ENCODE data around the gene SLC6A12.
"Not testable (repeated sequence)": the region's sequence is repeated elsewhere in the genome, so short reads cannot be mapped to it uniquely, and the experiment has no call there.

Gene SLC6A12

DNA sequence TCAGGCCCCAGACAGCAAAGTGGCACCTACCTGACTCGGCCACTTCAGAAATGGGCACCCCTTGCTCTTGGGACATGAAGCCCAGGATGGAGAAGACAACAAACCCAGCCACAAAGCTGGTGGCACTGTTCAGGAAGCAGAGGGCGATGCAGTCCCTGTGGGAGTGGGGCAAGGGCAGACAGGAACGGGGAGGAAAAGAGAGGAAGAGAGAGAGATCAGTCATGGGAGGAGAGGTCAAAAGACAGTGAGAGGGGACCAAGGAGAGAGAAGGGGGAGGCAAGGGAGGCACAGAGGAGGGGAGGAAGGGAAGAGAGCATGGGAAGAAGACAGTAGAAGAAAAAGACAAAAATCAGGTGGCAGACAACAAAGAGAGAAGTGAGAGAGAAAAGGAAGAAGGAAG lies 16.6 kb downstream of the SLC6A12 start:
- DNase-seq (ENCODE audit: low read depth) = no peak

DNA sequence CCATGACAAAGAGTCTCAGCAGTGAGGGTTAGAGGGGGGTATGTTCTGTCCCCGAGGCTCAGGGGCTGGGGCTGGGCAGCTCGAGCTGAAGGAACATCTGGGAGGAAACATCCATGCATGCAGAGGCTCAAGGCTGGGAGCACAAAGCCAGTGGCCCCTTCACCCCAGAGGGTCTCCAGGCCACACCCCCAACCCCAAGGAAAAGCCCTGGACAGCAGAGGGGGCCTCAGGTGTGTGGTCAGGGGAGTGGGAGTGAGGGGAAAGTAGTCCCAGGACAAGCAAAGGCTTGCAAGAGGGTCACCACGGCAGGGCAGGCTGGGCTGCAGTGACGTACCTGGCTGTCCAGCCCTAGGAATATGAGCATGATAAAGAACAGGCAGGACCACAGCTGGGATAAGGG lies 17.5 kb downstream of the SLC6A12 start:
- no peak for DNase-seq (ENCODE audit: low read depth)

DNA sequence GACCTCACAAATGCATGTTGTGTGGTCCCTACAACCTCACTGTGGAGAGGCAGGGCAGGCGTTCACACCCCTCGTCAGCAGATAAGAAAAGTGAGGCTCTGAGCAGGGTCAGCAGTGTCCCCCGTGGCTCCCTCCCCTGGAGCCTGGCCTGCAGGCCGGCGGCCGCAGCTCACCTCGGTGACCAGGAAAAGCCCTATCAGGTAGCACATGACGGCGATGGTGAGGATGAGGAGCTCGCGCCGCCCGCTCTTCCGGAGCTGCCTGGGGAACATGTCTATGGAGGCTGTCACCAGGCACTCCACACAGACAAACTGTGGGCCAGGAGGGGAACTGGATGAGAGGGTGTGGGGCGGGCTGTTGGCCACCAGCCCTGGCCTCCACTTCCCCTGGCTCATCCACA lies 18.0 kb downstream of the SLC6A12 start:
- DNase-seq (ENCODE audit: low read depth) = no peak

DNA sequence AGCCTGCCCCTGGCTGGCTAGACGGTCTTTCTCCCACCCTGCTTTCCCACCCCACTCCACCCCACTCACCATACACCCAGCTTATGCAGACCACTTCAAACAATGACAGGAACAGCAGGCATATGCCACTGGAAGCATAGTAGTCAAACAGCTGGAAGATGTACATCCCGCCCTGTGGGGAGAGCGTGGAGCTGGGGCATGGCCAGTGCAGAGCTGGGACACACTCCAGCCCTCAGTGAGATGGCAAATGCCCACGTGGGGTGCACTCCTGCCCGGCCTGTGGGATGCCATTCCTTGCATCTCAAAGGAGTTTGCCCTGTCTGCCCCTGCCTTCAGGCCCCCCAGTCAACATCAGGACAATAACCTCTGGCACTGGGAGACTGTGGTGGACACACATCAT lies 18.8 kb downstream of the SLC6A12 start:
- DNase-seq (ENCODE audit: low read depth) = no peak

DNA sequence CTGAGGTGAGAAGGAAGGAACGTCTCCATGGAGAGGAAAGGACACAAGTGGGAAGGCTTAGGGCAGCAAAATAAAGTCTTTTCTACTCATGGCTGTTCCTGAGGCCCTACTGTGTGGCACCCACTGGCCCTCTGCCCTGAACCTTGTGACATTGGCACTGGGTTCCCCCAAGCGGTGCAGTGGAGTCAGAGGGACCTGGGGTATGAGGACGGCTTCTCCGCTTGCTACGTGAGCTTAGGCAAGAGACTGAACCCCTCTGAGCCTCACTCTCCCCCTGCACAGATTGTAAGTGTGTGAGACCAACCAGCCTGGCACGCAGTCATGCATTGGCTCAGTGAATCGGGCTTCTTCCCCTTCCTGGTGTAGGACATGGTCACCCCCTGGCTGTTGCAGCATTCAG lies 19.7 kb downstream of the SLC6A12 start:
- no peak for DNase-seq (ENCODE audit: low read depth)

DNA sequence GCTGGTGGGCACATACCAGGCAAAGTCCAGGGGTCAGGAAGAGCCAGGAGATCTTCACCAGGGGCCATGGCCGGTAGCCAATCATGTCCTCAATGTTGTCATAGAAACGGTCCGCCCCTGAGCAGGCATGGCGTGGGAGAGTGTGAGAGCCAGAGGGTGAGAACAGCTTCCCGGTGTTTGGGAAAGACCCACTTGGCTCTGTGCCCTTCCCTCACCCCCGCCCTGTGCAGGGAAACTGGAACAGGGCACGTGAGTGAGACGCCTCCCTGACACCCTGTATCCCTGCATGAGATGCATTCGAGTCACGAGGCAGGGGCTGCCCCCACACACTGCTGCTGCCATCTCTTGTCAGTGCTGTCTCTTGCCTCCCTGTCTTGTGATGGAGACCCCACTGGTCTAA lies 20.7 kb downstream of the SLC6A12 start:
- DNase-seq (ENCODE audit: low read depth) = no peak

DNA sequence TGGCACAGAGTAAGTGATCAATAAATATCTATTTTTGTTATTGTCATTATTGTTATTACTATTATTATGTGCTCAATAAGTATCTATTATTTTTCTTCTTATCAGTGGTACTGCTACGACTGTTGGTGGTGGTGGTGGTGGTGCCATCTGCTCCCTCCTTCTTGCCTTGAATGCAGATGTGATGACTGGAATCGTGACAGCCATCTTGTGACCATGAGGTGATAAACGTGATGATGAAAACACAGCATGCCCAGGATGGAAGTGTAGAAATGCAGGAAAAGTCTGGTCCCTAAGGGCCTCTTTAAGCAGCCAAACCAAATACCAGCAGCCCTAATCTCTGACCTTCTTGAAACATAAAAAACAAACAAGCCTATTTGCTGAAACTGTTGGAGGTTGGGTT lies 22.4 kb downstream of the SLC6A12 start:
- DNase-seq (ENCODE audit: low read depth) = no peak

DNA sequence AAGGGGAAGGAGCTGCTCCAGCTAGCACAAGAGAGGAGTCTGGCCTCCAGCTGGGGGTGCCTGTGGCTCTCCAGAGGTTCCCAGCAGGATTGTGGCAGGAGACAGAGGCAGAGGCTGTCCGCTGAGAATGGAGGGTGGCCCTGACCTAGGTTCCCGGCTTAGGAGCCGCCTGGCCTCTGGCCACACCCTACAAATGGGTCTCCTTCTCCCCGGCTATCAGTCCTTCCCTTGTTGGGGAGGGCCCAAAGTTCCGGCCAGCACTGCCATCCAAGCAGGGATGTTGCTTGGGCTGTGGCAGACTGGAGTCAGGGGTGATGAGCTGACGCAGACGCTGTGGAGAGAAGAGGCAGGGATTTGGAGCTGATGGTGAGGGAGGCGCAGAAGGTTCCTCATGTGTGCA lies 23.1 kb downstream of the SLC6A12 start:
- no peak for DNase-seq (ENCODE audit: low read depth)

DNA sequence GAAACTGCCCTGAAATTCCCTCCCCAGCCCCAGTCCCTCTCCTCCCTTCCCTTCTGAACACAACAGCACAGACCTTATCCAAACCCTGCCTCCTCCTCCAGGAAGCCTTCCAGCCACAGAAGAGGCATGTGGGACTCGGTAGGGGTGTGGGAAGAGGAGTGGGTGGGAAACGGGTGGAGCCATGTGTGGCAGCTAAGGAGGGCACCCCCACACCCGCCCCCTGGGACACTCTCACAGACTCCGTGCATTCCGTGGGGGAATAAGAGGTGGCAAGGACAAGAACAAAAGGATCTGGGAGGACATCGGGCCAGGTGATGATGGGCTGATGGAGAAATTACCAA lies 24.4 kb downstream of the SLC6A12 start:
- DNase-seq (ENCODE audit: low read depth) = no peak

DNA sequence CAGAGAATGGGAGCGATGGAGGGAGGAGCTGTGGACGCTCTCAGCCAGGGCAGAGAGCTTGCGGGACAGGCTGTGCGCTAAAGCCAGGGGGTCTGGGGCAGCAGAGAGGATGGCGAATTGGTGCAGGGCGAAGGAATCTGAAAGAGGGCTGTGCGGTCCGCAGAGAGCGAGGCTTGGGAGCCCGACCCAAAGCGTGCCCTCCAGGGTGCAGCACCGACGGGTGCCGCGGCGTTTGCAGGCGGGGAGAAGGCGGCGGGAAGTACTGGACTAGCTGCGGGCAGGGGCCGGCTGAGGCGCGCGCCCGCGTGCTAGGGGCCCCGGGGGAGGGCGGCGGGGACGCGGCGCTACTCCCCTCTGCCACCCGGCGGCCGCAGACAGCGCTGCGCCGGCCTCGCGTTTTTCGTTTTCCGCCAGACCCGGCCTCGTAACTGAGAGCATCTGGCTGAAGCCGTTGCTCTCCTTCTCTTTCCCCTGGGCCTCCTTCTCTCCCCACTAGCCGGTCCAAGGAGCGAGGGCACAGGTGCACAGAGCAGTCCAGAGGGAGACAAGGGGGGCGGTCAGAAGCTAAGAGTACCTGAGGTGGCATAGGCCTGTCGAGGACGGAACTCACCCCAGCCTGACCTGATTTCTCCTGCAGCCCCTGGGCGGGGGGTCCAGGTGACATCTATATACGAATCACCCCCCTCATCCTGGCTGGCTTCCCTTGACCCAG lies 24.9 kb downstream of the SLC6A12 start:
- DNase-seq (ENCODE audit: low read depth) = peak; percentile 9

DNA sequence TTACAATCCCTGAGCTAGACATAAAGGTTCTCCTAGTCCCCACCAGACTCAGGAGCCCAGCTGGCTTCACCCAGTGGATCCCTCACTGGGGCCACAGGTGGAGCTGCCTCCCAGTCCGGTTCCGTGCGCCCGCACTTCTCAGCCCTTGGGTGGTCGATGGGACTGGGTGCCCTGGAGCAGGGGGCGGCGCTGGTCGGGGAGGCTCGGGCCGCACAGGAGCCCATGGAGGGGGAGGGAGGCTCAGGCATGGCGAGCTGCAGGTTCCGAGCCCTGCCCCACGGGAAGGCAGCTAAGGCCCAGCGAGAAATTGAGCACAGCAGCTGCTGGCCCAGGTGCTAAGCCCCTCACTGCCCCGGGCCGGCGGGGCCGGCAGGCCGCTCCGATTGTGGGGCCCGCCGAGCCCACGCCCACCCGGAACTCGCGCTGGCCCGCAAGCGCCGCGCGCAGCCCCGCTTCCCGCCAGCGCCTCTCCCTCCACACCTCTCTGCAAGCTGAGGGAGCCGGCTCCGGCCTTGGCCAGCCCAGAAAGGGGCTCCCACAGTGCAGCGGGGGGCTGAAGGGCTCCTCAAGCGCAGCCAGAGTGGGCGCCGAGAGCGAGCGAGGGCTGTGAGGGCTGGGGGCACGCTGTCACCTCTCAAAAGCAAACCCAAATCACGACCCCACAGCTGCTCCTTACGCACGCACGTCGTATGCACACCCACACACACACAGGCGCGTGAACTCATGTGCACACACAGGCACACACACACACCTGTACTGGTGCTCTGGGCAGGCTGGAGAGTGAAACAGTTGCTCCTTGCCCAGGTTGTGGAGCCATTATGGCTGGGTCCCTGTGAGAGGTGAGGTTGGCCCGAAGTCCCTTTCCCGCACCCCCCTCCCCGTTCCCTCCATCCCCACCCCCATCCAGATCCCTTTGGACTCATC lies 25.7 kb downstream of the SLC6A12 start:
- not testable (repeated sequence) for DNase-seq (ENCODE audit: low read depth)

DNA sequence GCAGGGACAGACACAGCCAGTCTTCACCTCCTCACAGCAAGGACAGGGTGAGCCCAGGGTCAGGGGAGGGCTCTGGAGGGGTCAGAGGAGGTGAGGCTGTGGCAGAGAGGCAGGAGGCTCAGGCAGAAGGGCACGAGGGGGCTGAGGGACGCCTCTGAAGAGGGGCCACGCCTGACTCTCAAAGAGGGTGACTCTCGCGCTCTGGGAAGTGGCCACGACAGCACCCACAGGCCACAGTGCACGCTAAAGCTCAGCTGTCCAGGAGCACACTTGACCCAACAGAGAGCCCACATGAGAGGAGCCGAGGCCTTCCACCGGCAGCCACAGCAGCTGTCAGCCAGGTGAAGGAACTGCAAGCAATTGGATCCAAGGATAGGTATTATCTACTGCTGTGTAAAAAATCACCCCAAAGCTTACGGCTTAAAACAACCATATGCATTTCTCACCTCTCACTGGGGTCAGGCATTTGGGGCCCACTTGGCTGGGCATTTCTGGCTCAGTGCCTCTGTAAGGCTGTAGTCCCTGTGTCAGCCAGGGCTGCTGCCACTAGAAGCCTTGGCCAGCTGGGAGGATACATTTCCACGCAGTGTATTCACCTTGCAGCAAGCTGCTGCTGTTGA lies 27.8 kb downstream of the SLC6A12 start:
- no peak for DNase-seq (ENCODE audit: low read depth)

DNA sequence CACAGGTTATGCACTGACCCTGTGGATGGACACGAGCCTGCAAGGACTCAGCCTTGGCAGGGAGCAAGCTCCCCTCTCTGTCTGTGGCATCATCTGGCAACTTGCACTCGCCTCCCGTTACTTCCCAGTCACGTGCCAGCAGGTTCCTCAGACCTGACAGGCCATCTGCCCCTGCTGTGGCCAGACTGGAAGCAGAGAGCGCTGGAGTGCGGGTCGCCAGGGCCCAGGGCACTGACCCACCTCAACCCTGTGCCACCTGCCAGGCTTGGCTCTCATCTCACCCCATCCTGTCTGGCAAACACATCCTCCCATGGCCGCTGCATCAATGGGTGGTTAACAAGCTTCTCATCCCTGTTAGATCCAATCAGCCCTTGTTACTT lies 28.4 kb downstream of the SLC6A12 start:
- no peak for DNase-seq (ENCODE audit: low read depth)

DNA sequence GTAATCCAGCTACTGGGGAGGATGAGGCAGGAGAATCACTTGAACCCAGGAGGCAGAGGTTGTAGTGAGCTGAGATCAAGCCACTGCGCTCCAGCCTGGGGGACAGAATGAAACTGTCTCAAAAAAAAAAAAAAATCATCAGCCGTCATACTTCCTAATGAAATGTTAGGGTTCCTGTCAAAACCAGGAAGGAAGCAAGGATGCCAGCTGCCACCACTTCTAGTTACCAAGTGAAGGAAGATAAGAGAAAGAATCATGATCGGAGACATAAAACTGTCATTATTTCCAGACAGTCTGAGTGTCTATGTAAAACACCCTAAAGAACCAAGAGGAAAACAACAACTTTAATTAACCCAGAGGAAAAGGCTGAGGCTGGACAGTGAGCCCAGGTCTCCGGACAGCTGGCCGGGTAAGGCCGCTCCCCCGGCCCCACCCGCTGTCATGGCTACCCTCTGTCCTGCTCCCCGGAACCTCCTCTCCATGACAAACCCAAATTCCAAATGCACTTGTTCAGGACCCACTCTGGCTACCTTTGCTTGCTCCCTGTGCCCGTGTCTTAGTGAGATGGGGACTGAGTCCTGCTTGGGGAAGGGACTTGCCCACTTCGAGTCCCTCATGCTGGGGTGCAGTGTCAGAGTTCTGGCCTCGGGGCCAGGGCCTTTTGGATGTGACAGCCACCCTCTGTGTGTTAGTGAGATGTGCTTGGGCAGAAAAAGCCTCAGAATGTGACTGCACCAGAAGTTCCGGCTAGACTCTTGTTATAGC lies 29.0 kb downstream of the SLC6A12 start:
- DNase-seq (ENCODE audit: low read depth) = no peak

DNA sequence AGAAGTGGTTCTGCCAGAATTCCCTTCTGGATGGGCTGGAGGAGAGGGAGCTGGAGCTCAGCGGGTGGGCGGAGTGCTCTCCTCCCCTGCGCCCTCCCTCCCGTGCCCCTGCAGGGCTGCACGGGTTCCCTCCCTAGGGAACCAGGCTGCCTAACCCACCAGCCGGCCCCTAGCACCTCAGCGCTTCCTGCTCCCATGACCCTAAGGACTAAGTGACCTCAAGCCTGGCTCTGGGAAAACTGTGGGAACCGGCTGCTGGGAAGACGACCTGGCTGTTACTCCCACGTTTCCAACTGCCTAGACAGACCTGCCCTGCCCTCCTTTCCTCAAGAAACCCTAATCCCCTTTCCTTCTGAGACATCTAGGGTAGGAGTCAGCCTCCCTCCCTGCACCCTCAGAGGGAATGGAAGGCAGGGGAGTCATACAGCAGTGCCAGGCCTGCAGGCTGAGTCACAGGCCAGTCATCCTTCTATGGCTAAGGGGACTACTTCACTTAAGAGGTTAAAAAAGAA lies 31.5 kb downstream of the SLC6A12 start:
- no peak for DNase-seq (ENCODE audit: low read depth)

DNA sequence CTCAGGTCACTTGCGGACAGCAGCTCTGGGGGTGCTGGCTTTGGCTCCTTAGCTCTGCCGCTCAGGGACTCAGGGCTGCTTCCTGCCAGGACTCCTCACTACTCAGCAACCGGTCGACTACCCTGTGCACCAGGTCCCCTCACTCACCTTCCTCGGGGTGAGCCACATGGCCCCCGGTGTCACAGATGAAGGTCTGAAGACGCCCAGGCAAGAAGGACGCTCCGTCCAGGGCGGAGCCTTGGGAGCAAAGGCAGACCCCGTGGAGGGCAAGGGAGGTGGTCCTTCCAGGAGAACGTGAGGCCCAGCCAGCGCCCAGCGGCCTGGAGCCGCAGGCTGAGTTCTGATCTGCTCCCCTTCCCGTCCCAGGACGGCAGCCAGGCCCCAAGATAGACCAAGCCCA lies 32.0 kb downstream of the SLC6A12 start:
- no peak for DNase-seq (ENCODE audit: low read depth)

DNA sequence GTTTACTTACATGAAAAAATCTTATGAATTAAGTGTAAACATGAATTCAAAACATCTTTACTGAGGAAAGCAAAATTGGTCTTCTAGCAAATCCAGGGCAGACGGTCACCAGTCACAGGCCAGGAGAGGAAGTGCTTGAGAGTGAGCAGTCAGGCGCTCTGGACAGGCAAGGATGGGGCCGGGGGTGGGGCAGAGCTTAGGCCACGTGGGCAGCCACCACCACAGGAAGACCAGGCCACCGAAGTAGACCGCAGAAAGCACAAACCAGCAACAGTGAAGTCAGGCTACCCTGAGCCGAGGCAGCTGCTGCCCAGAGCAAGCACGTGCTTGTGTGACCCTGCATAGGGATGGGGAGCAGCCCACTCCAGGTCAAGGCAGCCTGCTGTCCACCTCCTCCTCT lies 33.5 kb downstream of the SLC6A12 start:
- DNase-seq (ENCODE audit: low read depth) = no peak

DNA sequence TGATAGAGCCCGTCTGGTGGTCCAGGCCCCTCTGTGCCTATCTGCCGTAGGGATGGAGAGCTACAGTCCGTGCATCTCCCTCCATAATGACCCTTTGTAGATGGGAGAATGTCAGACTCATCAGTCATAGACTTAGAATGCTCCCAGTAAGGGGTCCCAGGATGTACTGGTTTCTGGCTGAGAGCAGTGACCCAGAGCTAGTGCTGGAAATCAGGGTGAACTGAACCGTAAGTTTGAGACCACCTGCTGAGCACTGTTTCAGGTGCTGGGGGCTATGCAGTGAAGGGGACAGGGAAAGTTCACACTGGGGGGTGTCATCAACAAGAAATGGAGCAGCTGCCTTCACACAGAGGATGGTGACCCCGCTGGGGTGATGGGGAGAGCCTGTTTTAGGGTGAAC lies 34.1 kb downstream of the SLC6A12 start:
- DNase-seq (ENCODE audit: low read depth) = no peak

DNA sequence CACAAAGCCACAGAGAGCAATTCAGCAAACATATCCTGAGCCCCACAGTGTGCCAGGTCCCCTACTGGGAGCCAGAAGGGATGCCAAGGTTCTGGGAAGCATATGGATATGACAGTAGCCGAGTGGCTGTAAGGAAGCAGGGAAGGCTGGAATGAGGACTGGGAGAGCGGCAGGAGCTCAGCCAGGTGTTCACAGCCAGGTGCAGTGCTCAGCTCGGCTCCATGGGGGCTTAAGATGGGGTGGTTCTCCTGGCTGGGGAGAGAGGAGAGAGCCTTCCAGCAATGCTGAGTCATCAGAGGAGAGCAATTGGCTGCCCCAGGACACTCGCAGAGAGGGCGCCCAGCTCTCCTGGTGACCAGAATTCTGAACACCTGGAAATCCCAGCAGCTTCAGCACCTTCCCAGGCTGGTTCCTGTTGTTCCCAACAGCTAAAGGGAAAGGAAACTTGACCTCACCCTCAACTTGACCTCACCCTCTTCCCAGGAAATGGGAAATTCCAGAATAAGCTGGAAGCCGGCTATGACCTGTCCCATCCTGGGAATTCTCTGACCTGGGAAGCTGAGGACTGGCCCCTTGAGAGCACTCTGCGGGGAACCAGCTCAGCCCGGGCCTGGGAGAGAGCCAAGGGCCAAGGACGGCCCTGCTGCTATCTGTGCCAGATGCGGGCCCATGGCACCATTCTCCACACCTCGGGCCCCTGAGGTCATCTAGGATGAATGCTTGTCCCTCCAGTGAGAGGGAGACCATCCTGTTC lies 34.6 kb downstream of the SLC6A12 start:
- no peak for DNase-seq (ENCODE audit: low read depth)

DNA sequence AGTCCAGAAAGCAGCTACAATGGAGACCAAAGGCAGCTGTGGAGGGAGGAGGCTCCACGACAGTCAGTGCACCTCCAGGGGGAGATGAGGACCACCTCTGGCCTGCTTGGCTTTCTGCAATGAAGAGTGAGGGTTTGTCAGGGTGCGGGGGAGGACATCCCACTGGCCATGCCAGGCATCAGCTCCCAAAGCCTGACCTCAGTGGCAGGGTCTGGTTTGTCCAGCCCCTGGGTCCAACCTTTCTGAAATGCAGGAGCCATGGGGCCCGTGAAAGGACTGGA lies 35.2 kb downstream of the SLC6A12 start:
- DNase-seq (ENCODE audit: low read depth) = no peak

DNA sequence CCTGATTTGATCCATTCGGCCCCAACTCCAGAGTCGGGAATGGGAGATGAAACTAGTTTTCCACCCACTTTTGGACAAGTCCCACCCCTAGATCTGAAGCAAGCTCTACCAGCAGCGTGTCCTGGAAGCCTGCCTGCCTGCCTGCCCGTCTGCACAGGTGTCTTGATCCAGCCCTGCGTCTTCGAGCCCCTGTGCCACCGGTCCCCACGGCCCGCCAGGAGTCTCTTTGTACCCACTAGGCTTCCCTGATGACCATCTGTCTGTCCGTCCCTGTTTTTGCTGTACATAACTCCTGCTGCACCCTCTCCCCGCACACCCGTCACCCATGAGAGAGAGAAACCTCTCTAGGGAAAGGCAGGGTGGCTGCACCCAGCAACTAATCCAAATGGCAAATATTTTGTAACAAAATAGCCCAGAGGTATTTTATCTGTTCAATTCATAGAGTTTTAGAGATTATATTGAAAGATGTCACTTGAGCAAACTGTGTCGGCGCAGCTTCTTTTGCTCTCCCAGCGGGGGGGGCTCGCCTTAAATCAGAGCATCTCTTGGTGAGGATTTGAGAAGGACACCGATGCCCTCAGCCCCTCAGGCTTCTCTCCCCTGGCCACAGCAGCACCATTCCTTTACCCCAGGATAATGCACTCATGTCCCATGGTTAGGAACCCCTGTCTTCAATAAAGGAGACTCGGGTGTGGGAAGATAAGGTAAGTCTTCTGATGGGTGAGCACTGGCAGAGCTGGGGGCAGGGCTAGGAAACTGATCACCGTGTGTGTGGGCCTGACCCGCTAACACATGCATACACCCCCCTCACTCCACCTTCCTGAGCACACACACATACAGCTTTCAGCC lies 35.8 kb downstream of the SLC6A12 start:
- no peak for DNase-seq (ENCODE audit: low read depth)
